Measurements from ENCODE around the gene MRLN.
"Not testable (repeated sequence)": the region's sequence is repeated elsewhere in the genome, so short reads cannot be mapped to it uniquely, and the experiment has no call there.

DNA sequence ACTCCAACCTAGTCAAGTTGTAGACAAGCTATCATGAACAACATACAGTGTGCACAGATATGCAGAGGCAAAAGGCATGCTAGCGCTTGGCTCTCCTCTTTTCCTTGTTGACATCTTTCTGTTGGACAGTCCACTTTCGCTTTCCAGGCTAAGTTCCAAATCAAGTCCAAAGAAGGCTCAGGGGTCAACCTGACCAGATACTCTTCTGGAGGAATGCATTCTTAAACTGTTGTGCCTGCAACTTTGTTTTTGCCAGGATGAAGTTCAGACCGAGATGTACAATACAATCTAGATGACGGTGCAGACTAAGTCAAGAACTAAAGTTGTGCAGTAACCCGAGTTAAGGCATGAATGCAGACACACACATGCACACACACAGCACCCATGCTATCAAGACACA lies 35.7 kb upstream of the MRLN start:
- TF ChIP-seq, protein P1, sequence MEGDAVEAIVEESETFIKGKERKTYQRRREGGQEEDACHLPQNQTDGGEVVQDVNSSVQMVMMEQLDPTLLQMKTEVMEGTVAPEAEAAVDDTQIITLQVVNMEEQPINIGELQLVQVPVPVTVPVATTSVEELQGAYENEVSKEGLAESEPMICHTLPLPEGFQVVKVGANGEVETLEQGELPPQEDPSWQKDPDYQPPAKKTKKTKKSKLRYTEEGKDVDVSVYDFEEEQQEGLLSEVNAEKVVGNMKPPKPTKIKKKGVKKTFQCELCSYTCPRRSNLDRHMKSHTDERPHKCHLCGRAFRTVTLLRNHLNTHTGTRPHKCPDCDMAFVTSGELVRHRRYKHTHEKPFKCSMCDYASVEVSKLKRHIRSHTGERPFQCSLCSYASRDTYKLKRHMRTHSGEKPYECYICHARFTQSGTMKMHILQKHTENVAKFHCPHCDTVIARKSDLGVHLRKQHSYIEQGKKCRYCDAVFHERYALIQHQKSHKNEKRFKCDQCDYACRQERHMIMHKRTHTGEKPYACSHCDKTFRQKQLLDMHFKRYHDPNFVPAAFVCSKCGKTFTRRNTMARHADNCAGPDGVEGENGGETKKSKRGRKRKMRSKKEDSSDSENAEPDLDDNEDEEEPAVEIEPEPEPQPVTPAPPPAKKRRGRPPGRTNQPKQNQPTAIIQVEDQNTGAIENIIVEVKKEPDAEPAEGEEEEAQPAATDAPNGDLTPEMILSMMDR (IDR thresholded peaks at IDR 0.05; ENCODE audit: poor library complexity) = not testable (repeated sequence)
- TF ChIP-seq EZH2 (IDR thresholded peaks at IDR 0.05; ENCODE audit: borderline replicate concordance) = not testable (repeated sequence)

Measured in hepatocyte (in vitro differentiated cells).